ENCODE data around the gene FAM177A1.
"Not testable (repeated sequence)": the region's sequence is repeated elsewhere in the genome, so short reads cannot be mapped to it uniquely, and the experiment has no call there.

Gene FAM177A1

DNA sequence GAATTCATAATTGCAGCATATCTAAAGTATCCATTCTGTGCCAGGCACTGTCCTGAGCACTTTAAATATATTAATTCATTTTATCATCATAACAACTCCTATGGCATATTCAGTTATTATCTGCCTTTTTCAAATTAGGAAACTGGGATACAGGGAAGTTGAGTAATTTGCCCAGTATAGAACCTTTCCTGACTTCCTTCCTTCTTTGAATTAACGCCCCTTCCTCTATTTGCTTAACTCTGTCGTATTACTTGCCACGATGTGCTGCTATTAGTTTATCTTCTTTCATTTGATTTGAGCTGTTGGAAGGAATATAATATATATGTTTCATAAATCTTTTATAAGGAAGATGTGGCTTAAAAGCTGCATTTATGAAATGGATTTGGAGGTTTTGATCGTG is 25.4 kb upstream of the FAM177A1 start:
- POLR2A ChIA-PET (ENCODE audit: low non-redundant PET), result no interaction called here
- CTCF ChIA-PET, result interaction anchor here (0.7 kb wide), 1 partner anchor 500 kb away, joined by 3 read pairs; no protein-coding TSS in a partner anchor

DNA sequence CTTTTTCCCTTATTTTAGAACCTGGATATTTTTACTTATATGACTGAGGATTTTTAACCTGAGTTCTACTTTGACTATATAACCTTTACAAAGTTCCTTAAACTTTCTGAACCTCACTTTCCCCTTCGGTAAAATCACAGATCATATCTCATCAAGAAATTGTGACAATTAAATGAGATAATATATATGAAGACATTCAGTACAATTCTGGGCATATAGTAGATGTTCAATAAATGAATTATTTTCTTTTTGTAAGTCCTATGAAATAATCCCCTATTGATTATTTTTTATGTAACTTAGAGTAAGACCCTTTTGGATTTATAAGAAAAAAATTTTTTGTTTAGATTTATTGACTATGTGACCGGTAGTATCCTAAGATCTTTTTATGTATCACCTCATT is 17.6 kb upstream of the FAM177A1 start:
- CTCF ChIA-PET, result no interaction called here
- POLR2A ChIA-PET (ENCODE audit: low non-redundant PET), result no interaction called here
- no peak overlapping the region for H3K27ac ChIP-seq
- DNase-seq (ENCODE audit: low spot score), result no peak
- TF ChIP-seq, protein P1, sequence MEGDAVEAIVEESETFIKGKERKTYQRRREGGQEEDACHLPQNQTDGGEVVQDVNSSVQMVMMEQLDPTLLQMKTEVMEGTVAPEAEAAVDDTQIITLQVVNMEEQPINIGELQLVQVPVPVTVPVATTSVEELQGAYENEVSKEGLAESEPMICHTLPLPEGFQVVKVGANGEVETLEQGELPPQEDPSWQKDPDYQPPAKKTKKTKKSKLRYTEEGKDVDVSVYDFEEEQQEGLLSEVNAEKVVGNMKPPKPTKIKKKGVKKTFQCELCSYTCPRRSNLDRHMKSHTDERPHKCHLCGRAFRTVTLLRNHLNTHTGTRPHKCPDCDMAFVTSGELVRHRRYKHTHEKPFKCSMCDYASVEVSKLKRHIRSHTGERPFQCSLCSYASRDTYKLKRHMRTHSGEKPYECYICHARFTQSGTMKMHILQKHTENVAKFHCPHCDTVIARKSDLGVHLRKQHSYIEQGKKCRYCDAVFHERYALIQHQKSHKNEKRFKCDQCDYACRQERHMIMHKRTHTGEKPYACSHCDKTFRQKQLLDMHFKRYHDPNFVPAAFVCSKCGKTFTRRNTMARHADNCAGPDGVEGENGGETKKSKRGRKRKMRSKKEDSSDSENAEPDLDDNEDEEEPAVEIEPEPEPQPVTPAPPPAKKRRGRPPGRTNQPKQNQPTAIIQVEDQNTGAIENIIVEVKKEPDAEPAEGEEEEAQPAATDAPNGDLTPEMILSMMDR (conservative IDR thresholded peaks at IDR 0.05; ENCODE audit: low read depth), result no peak

More for the DNA sequence above, 25.4 kb upstream of the FAM177A1 start:
- no peak for DNase-seq (ENCODE audit: low spot score)
- TF ChIP-seq, protein P1 (conservative IDR thresholded peaks at IDR 0.05; ENCODE audit: low read depth), result no peak
- H3K27ac ChIP-seq, result no peak overlapping the region

DNA sequence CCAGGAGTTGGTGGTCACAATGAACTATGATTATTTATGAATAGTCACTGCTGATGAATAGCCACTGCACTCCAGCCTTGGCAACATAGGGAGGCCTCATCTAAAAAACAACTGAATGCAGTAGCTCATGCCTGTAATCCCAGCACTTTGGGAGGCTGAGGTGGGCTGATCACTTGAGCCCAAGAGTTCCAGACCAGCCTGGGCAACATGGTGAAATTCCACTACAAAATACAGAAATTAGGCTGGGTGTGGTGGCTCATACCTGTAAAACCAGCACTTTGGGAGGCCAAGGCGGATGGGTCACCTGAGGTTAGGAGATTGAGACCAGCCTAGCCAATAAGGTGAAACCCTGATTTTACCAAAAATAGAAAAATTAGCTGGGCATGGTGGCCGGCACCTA is 13.5 kb upstream of the FAM177A1 start:
- DNase-seq (ENCODE audit: low spot score), result no peak
- CTCF ChIA-PET, result no interaction called here
- POLR2A ChIA-PET (ENCODE audit: low non-redundant PET), result no interaction called here
- TF ChIP-seq, protein P1 (conservative IDR thresholded peaks at IDR 0.05; ENCODE audit: low read depth), result no peak
- H3K27ac ChIP-seq, result no peak overlapping the region

DNA sequence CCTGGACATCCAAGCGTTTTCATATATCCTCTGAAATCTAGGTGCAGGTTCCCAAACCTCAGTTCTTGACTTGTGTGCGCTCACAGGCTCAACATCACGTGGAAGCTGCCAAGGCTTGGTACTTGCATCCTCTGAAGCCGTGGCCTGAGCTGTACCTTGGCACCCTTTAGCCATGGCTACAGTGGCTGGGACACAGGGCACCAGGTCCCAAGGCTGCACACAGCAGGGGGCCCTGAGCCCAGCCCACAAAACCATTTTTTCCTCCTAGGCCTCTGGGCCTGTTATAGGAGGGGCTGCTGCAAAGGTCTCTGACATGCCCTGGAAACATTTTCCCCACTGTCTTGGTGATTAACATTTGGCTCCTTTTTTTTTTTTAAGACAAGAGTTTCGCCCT is 11.6 kb upstream of the FAM177A1 start:
- no peak for DNase-seq (ENCODE audit: low spot score)
- POLR2A ChIA-PET (ENCODE audit: low non-redundant PET), result no interaction called here
- CTCF ChIA-PET, result no interaction called here
- TF ChIP-seq, protein P1 (conservative IDR thresholded peaks at IDR 0.05; ENCODE audit: low read depth), result no peak
- H3K27ac ChIP-seq, result no peak overlapping the region

DNA sequence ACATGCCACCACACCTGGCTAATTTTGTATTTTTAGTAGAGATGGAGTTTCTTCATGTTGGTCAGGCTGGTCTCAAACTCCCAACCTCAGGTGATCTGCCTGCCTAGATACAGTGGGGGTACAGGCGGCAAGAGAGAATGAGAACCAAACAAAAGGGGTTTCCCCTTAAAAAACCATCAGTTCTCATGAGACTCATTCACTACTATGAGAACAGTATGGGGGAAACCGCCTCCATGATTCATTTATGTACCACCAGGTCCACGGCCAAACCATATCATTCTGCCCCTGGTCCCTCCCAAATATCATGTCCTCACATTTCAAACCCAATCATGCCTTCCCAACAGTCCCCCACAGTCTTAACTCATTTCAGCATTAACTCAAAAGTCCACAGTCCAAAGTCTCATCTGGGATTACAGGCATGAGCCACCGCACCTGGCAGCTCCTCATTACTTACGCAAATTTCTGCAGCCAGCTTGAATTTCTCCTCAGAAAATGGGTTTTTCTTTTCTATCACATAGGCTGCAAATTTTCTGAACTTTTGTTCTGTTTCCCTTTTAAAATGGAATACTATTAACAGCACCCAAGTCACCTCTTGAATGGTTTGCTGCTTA is 11.0 kb upstream of the FAM177A1 start:
- CTCF ChIA-PET; DNase-seq (ENCODE audit: low spot score); POLR2A ChIA-PET (ENCODE audit: low non-redundant PET); H3K27ac ChIP-seq: not testable (repeated sequence)

DNA sequence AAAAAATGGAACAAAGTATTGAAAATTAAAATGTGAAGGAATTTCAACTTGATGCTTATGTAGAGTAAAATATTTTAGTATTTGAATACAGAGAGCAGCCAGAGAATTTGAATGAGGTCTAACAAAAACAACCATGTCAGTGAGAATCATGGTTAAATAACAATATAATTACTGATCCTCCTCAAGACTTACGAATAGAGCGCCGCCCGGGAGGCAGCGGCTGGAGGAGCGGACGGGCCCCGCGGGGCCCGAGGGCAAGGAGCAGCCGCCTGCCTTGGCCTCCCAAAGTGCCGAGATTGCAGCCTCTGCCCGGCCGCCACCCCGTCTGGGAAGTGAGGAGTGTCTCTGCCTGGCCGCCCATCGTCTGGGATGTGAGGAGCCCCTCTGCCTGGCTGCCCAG is 7.8 kb upstream of the FAM177A1 start:
- DNase-seq (ENCODE audit: low spot score); H3K27ac ChIP-seq; POLR2A ChIA-PET (ENCODE audit: low non-redundant PET); CTCF ChIA-PET: not testable (repeated sequence)

DNA sequence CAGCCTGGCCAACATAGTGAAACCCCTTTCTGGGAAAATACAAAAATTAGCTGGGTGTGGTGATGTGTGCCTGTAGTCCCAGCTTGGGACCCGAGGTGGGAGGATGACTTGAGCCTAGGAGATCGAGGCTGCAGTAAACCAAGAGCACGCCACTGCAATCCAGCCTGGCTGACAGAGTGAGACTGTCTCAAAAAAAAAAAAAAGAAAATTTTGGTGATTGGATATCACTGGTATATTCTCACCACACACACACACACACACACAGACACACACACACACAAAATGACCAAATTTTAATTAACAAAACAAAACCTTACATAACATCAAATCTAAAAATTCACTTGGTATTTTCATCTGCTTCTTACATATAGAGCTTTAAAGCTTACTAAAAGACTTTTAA is 3.4 kb upstream of the FAM177A1 start:
- no peak for DNase-seq (ENCODE audit: low spot score)
- TF ChIP-seq, protein P1 (conservative IDR thresholded peaks at IDR 0.05; ENCODE audit: low read depth), result no peak
- ChIA-PET CTCF (no interaction called here), POLR2A (ENCODE audit: low non-redundant PET) (no interaction called here)
- H3K27ac ChIP-seq, result no peak overlapping the region

DNA sequence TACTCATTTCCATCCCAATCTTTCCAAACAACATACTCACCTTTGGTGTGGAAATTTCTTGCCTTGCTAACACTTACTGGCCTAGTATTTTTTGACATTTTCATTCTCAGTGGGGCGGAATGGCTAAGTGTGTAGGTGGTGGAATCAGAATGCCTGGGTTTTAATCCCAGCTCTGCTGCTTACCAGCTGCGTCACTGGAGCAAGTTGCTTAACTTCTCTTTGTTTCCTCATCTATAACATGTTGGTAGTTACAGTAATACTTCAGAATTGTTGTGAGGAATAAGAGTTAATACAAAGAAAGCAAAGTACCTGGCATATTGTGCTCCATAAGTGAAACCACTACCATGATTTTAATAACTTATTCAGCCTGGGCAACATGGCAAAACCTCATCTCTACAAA is 3.0 kb upstream of the FAM177A1 start:
- no peak overlapping the region for H3K27ac ChIP-seq
- ChIA-PET POLR2A (ENCODE audit: low non-redundant PET) (no interaction called here), CTCF (interaction anchor here (0.7 kb wide), 1 partner anchor 32 kb away, joined by 3 read pairs; no protein-coding TSS in a partner anchor)
- DNase-seq (ENCODE audit: low spot score), result no peak
- TF ChIP-seq, protein P1 (conservative IDR thresholded peaks at IDR 0.05; ENCODE audit: low read depth), result no peak
